Measurements from ENCODE around the gene SLC25A4.

DNA sequence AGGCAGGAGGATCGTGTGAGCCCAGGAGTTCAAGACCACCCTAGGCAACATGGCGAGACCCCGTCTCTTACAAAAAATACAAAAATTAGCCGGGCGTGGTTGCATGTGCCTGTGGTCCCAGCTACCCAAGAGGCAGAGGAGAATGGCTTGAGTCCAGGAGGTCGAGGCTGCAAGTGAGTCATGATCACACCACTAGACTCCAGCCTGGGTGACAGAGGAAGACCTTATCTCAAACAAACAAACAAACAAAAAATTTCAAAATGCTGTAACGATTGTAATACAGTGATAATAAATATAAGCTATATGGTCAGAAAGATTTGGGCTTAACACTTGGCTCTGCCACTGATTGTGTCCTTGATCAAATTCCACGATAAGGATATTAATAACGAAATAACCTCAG, 24.2 kb downstream of the SLC25A4 start:
- TF ChIP-seq, protein P1, sequence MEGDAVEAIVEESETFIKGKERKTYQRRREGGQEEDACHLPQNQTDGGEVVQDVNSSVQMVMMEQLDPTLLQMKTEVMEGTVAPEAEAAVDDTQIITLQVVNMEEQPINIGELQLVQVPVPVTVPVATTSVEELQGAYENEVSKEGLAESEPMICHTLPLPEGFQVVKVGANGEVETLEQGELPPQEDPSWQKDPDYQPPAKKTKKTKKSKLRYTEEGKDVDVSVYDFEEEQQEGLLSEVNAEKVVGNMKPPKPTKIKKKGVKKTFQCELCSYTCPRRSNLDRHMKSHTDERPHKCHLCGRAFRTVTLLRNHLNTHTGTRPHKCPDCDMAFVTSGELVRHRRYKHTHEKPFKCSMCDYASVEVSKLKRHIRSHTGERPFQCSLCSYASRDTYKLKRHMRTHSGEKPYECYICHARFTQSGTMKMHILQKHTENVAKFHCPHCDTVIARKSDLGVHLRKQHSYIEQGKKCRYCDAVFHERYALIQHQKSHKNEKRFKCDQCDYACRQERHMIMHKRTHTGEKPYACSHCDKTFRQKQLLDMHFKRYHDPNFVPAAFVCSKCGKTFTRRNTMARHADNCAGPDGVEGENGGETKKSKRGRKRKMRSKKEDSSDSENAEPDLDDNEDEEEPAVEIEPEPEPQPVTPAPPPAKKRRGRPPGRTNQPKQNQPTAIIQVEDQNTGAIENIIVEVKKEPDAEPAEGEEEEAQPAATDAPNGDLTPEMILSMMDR (conservative IDR thresholded peaks at IDR 0.05; ENCODE audit: low read depth, low read length), result no peak
- TF ChIP-seq EZH2 (IDR thresholded peaks at IDR 0.05; ENCODE audit: borderline replicate concordance, low read depth, low read length, poor library complexity, severe bottlenecking), result no peak

Measured in A673 (cell line).